Breast epithelium (tissue), 4 donors: ENCODE results near the gene ZNF292. TPM values are rescaled to one million over a fixed set of nuclear protein-coding genes. Genes with fewer than 3 reads are reported as not detected.

ENCODE experiments used
- DNase-seq, 2 donors: peaks; one replicate each; pipeline ENCODE4 v3.0.0-alpha.2; 2019; ENCODE audit warnings: low spot score in 2 of 2
- H3K27ac ChIP-seq, 2 donors: fragments of 200-600 bp; sonication (generic) in 1 of 2; one replicate each; pipeline ENCODE4 v1.5.1; 2016 to 2019; ENCODE audit warnings: mild to moderate bottlenecking in 1 of 2
- H3K27me3 ChIP-seq, 2 donors: fragments of 200-600 bp; sonication (generic) in 1 of 2; one replicate each; pipeline versions ENCODE4 v1.5.1 to v1.6.0; 2017 to 2019; ENCODE audit warnings: control low read depth in 1 of 2, mild to moderate bottlenecking in 1 of 2
- H3K36me3 ChIP-seq: fragments of 200-600 bp; one replicate; pipeline ENCODE4 v1.5.1; 2019
- H3K4me1 ChIP-seq, 2 donors: fragments of 200-600 bp; sonication (generic); one replicate each; pipeline ENCODE4 v1.5.1; 2016 to 2019; ENCODE audit warnings: control low read depth in 1 of 2
- H3K4me3 ChIP-seq, 3 donors: fragments of 200-600 bp; sonication (generic); 1 replicate in 2 of 3; 2 replicates in 1 of 3; pipeline ENCODE4 v1.5.1; 2016 to 2019; ENCODE audit warnings: mild to moderate bottlenecking in 3 of 3, moderate library complexity in 2 of 3
- H3K9me3 ChIP-seq, 2 donors: fragments of 200-600 bp; sonication (generic) in 1 of 2; one replicate each; pipeline ENCODE4 v1.5.1; 2016 to 2019; ENCODE audit warnings: control low read depth in 1 of 2
- CTCF ChIP-seq, 3 donors: fragments of 450-650 bp; IDR thresholded peaks; one replicate each; pipeline ENCODE4 v1.5.1; 2016 to 2017; ENCODE audit warnings: antibody characterized with exemption in 3 of 3, mild to moderate bottlenecking in 3 of 3, moderate library complexity in 3 of 3
- POLR2A ChIP-seq: fragments of 450-650 bp; IDR thresholded peaks from one replicate; pipeline ENCODE4 v1.6.1; 2016; ENCODE audit warnings: antibody characterized with exemption, mild to moderate bottlenecking, moderate library complexity
- POLR2AphosphoS5 ChIP-seq, 3 donors: sonication (generic); formaldehyde crosslinking; IDR thresholded peaks; one replicate each; pipeline ENCODE4 v1.6.1; 2017; ENCODE audit warnings: antibody characterized with exemption in 3 of 3
- intact Hi-C: fragments of 100-400 bp; cut with DNase I; formaldehyde crosslinking; loops from one replicate; pipeline ENCODE4 v1.15.1; 2023; ENCODE audit warnings: low total_unique reads
- total RNA-seq, 3 donors: library from RNA; depleted of rRNA; stranded (reverse); fragments of >200 nt; gene quantifications; one replicate each; pipeline ENCODE4 v1.1.0, GENCODE V29; 2016

Gene ZNF292
- total RNA-seq, 3 donors from 2014 or later, result 35.0 to 95.1 (median 56.7) TPM

DNA sequence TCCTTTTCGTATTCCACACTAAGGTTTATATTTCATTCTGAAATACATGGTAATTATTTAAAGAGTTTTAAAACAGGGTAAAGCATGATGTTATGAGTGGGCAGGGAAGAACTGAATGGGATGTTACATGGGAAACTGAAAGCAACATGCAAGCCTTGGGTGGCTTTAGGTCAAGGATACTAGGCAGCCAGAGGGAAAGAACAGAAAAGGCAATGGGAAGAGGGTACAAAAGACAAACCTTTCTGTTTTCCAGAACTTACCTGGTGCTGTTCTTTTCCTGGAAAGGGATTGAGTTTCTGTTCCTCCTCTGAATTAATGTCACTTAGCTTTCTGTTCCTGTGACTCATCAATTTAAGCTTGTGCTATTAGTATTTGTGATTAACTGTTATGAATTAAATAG lies 95.9 kb downstream of the ZNF292 start:
- H3K36me3 ChIP-seq, result peaks cover 8% of the 10 kb centered on the region
- no peak for DNase-seq
- H3K27ac ChIP-seq, result no peak overlapping the region
- TF ChIP-seq CTCF (IDR thresholded peaks at IDR 0.05) (no peak), POLR2AphosphoS5 (IDR thresholded peaks at IDR 0.05) (no peak), POLR2A (no peak)
- H3K4me1 ChIP-seq, result no peaks in the 10 kb centered on the region
- no peaks in the 10 kb centered on the region for H3K9me3 ChIP-seq
- intact Hi-C loops, result no loop called here
- H3K27me3 ChIP-seq, result no peaks in the 10 kb centered on the region
- H3K4me3 ChIP-seq, result no peak overlapping the region

DNA sequence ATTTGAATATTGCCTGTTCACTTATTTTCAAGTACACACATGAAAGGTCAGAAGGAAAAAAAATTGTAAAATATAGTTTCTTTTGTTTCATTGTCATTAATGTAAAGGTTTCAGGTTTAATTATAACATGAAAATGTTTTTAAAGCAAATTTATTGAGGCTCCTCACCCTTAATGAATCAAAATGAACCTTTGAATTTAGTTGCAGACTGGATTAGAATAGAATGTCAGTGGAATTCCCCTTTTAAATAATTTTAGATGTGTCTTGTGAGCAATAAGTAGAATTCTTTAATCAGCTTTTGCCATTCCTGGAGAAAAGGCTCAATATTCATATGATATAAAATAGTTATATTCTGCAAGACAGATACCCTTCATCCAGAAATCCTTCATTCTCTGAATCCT lies 96.4 kb downstream of the ZNF292 start:
- H3K36me3 ChIP-seq, result peaks cover 8% of the 10 kb centered on the region
- intact Hi-C loops, result no loop called here
- TF ChIP-seq POLR2A (no peak), CTCF (IDR thresholded peaks at IDR 0.05) (no peak), POLR2AphosphoS5 (IDR thresholded peaks at IDR 0.05) (no peak)
- no peak overlapping the region for H3K4me3 ChIP-seq
- DNase-seq, result no peak
- no peaks in the 10 kb centered on the region for H3K4me1 ChIP-seq
- H3K9me3 ChIP-seq, result no peaks in the 10 kb centered on the region
- H3K27ac ChIP-seq, result no peak overlapping the region
- H3K27me3 ChIP-seq, result no peaks in the 10 kb centered on the region

DNA sequence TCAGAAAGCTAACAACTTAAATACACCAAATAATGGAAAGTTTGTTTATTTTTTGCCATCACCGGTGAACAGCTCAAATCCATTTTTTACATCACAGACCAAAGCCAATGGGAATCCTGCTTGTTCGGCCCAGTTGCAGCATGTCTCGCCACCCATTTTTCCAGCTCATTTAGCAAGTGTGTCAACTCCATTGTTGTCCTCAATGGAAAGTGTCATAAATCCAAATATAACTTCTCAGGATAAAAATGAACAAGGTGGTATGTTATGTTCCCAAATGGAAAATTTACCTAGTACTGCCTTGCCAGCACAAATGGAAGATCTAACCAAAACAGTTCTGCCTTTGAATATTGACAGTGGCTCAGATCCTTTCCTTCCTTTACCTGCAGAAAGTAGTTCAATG lies 101.7 kb downstream of the ZNF292 start:
- no peaks in the 10 kb centered on the region for H3K4me1 ChIP-seq
- no peaks in the 10 kb centered on the region for H3K9me3 ChIP-seq
- TF ChIP-seq POLR2A (no peak), CTCF (IDR thresholded peaks at IDR 0.05) (no peak), POLR2AphosphoS5 (IDR thresholded peaks at IDR 0.05) (no peak)
- peaks cover 8% of the 10 kb centered on the region for H3K36me3 ChIP-seq
- H3K27me3 ChIP-seq, result no peaks in the 10 kb centered on the region
- H3K27ac ChIP-seq, result no peak overlapping the region
- H3K4me3 ChIP-seq, result no peak overlapping the region
- DNase-seq, result no peak
- intact Hi-C loops, result loop anchor here (5.0 kb wide), 1 partner anchor 1650 kb away; no protein-coding TSS in a partner anchor

- H3K9me3 ChIP-seq, result no peaks in the 10 kb centered on the region
- H3K4me1 ChIP-seq, result no peaks in the 10 kb centered on the region
- intact Hi-C loops, result loop anchor here (5.0 kb wide), 1 partner anchor 1650 kb away; no protein-coding TSS in a partner anchor
- no peak for TF ChIP-seq POLR2A
- TF ChIP-seq POLR2AphosphoS5 (IDR thresholded peaks at IDR 0.05), result no peak
- no peak for TF ChIP-seq CTCF (IDR thresholded peaks at IDR 0.05)
- no peak overlapping the region for H3K4me3 ChIP-seq
- DNase-seq, result no peak
- H3K27ac ChIP-seq, result no peak overlapping the region
- no peaks in the 10 kb centered on the region for H3K27me3 ChIP-seq
- peaks cover 8% of the 10 kb centered on the region for H3K36me3 ChIP-seq
Measured at GRCh38 chr6:87257565-87257964, 102.2 kb downstream of the ZNF292 start.

- Histone ChIP-seq H3K36me3 (peaks cover 8% of the 10 kb centered on the region), H3K4me3 (no peak overlapping the region), H3K4me1 (no peaks in the 10 kb centered on the region), H3K27me3 (no peaks in the 10 kb centered on the region), H3K9me3 (no peaks in the 10 kb centered on the region), H3K27ac (no peak overlapping the region)
- no peak for DNase-seq
- TF ChIP-seq CTCF (IDR thresholded peaks at IDR 0.05) (no peak), POLR2A (no peak), POLR2AphosphoS5 (IDR thresholded peaks at IDR 0.05) (no peak)
- intact Hi-C loops, result loop anchor here (5.0 kb wide), 1 partner anchor 1651 kb away; no protein-coding TSS in a partner anchor
Measured at GRCh38 chr6:87257975-87258374, 102.6 kb downstream of the ZNF292 start.
